Measurements from ENCODE around the gene PRKAG2. TPM values are rescaled to one million over a fixed set of nuclear protein-coding genes. Genes with fewer than 3 reads are reported as not detected.
A peak's percentile ranks its signal among the peaks of the same experiment; 100 is the strongest.

The PRKAG2 gene
- total RNA-seq, 1 donor from 2014 or later: 13.5 TPM

DNA sequence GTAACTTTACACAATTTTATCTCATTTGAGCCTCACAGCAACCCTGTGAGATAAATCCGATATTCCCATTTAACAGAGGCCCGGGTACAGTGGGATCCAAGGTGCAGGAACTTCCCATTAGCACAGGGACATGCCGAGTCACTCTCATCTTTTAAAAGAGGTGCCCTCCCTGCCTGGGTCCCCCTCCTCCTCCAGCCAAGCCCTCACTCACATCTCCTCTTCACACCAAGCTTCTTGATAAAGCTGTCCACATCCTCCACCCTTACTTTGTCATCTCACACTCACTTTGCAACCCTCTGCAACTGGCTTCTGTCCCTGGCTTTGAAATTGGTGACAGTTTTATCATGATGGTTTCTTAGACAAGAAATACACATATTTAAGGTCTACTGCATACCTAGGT is 212.6 kb downstream of the PRKAG2 start:
- Mint-ChIP-seq H3K27ac (ENCODE audit: unreplicated experiment) (no peak overlapping the region), H3K9me3 (ENCODE audit: unreplicated experiment) (no peaks in the 10 kb centered on the region), H3K27me3 (ENCODE audit: unreplicated experiment) (no peaks in the 10 kb centered on the region), H3K4me3 (ENCODE audit: unreplicated experiment) (no peak overlapping the region), H3K36me3 (ENCODE audit: unreplicated experiment) (no peaks in the 10 kb centered on the region), H3K4me1 (ENCODE audit: unreplicated experiment) (peaks cover 48% of the 10 kb centered on the region)
- TF ChIP-seq, protein P1, sequence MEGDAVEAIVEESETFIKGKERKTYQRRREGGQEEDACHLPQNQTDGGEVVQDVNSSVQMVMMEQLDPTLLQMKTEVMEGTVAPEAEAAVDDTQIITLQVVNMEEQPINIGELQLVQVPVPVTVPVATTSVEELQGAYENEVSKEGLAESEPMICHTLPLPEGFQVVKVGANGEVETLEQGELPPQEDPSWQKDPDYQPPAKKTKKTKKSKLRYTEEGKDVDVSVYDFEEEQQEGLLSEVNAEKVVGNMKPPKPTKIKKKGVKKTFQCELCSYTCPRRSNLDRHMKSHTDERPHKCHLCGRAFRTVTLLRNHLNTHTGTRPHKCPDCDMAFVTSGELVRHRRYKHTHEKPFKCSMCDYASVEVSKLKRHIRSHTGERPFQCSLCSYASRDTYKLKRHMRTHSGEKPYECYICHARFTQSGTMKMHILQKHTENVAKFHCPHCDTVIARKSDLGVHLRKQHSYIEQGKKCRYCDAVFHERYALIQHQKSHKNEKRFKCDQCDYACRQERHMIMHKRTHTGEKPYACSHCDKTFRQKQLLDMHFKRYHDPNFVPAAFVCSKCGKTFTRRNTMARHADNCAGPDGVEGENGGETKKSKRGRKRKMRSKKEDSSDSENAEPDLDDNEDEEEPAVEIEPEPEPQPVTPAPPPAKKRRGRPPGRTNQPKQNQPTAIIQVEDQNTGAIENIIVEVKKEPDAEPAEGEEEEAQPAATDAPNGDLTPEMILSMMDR (IDR thresholded peaks at IDR 0.05): no peak
- no peak for DNase-seq (ENCODE audit: extremely low spot score, unreplicated experiment)

DNA sequence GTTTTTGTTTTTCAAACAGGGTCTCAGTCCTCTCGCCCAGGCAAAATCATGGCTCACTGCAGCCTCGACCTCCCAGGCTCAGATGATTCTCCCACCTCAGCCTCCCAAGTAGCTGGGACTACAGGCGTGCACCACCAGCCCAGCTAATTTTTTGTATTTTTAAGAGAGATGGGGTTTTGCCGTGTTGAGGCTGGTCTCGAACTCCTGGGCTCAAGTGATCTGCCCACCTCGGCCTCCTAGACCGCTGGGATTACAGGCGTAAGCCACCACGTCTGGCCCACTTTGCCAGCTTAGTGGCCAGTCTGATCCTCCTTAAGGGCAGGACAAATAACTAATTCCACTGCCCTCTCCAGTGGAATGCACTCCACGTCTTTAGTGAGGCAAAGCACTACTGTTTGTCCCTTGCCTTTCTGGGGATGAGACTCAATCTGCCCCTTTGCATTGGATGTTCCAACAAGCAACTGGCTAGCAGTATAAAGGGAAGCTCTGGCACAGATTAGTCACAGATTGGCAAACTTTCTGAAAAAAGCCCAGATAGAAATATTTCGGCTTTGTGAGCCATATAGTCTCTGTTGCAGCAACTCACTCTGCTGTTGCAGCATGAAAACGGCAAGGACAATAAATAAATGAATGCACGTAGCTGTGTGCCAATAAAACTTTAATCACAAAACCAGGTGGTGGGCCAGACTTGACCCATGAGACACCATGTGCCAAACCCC is 213.4 kb downstream of the PRKAG2 start:
- Mint-ChIP-seq H3K4me3 (ENCODE audit: unreplicated experiment) (no peak overlapping the region), H3K27me3 (ENCODE audit: unreplicated experiment) (no peaks in the 10 kb centered on the region), H3K4me1 (ENCODE audit: unreplicated experiment) (peaks cover 56% of the 10 kb centered on the region), H3K9me3 (ENCODE audit: unreplicated experiment) (no peaks in the 10 kb centered on the region), H3K36me3 (ENCODE audit: unreplicated experiment) (no peaks in the 10 kb centered on the region), H3K27ac (ENCODE audit: unreplicated experiment) (no peak overlapping the region)
- TF ChIP-seq, protein P1 (IDR thresholded peaks at IDR 0.05): no peak
- no peak for DNase-seq (ENCODE audit: extremely low spot score, unreplicated experiment)

DNA sequence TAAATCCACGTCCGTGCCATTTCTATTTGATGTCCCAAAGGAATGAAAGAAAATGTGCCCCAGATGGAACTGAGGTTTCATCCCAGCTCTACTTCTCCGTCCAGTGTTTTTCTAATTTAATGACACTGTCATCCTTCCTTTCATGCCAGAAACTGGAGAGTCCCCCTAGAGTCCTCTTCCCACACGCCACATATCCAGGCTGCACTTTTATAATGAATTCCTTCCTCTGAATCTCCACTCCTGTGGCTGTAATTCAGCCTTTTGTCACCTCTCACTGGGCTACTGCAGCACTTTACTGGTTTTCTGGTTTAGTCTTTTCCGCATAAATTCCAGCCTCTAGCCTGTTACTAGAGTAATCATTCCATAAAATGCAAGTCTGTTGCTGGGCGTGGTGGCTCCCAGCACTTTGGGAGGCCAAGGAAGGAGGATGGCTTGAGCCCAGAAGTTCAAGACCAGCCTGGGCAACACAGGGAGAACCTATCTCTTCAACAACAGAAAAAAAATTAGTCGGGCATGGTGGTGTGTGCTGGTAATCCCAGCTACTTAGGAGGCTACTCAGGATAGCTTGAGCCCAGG is 214.6 kb downstream of the PRKAG2 start:
- H3K9me3 Mint-ChIP-seq (ENCODE audit: unreplicated experiment): no peaks in the 10 kb centered on the region
- H3K4me1 Mint-ChIP-seq (ENCODE audit: unreplicated experiment): peaks cover 56% of the 10 kb centered on the region
- H3K36me3 Mint-ChIP-seq (ENCODE audit: unreplicated experiment): no peaks in the 10 kb centered on the region
- no peak overlapping the region for H3K27ac Mint-ChIP-seq (ENCODE audit: unreplicated experiment)
- H3K27me3 Mint-ChIP-seq (ENCODE audit: unreplicated experiment): no peaks in the 10 kb centered on the region
- H3K4me3 Mint-ChIP-seq (ENCODE audit: unreplicated experiment): no peak overlapping the region
- no peak for DNase-seq (ENCODE audit: extremely low spot score, unreplicated experiment)
- TF ChIP-seq, protein P1 (IDR thresholded peaks at IDR 0.05): no peak

DNA sequence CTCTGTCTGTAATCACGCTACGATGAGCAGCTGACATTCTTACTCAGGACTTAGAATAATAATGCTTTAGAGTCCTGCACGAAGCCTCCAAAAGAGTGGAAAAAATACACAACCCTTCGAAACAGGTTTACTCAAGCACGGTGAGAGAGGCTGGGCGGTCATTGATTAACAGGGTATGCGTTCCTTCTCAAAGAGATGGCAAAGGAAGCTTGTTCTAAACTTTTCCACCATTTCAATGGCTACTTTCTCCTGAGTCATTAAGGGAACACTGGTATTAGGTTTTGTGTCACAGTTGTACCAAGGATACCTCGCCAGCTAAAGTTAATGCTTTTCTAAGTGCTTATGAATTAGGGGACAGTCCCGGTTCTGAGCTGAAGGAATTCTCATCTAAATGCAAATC is 215.3 kb downstream of the PRKAG2 start:
- H3K27ac Mint-ChIP-seq (ENCODE audit: unreplicated experiment): no peak overlapping the region
- no peak overlapping the region for H3K4me3 Mint-ChIP-seq (ENCODE audit: unreplicated experiment)
- no peak for DNase-seq (ENCODE audit: extremely low spot score, unreplicated experiment)
- H3K27me3 Mint-ChIP-seq (ENCODE audit: unreplicated experiment): no peaks in the 10 kb centered on the region
- H3K9me3 Mint-ChIP-seq (ENCODE audit: unreplicated experiment): no peaks in the 10 kb centered on the region
- no peaks in the 10 kb centered on the region for H3K36me3 Mint-ChIP-seq (ENCODE audit: unreplicated experiment)
- TF ChIP-seq, protein P1 (IDR thresholded peaks at IDR 0.05): no peak
- peaks cover 56% of the 10 kb centered on the region for H3K4me1 Mint-ChIP-seq (ENCODE audit: unreplicated experiment)

DNA sequence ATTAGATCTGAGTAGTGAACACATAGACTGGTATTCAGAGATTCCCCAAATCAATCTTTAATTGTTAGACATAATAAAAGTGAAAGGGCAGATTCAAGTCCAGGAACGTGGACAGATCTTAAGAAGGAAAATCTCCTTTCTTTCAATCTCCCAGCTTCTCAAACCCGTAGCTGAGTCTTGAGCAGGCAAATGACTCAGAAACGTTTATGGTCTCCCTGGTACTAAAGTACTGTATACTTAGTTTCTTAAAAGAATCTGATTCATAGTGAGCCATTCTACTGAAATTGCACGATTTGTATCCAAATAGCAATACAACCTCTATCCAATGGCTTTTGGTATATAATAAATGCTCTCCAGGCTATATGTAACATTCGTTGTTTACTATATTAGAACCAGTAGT is 216.8 kb downstream of the PRKAG2 start:
- no peak for DNase-seq (ENCODE audit: extremely low spot score, unreplicated experiment)
- no peaks in the 10 kb centered on the region for H3K9me3 Mint-ChIP-seq (ENCODE audit: unreplicated experiment)
- H3K36me3 Mint-ChIP-seq (ENCODE audit: unreplicated experiment): no peaks in the 10 kb centered on the region
- peak overlapping the region; percentile 83 for H3K27ac Mint-ChIP-seq (ENCODE audit: unreplicated experiment)
- H3K4me3 Mint-ChIP-seq (ENCODE audit: unreplicated experiment): no peak overlapping the region
- TF ChIP-seq, protein P1 (IDR thresholded peaks at IDR 0.05): no peak
- no peaks in the 10 kb centered on the region for H3K27me3 Mint-ChIP-seq (ENCODE audit: unreplicated experiment)
- peaks cover 45% of the 10 kb centered on the region for H3K4me1 Mint-ChIP-seq (ENCODE audit: unreplicated experiment)
